Femur (tissue), 1 donor: ENCODE measurements around the gene YY1AP1.
"Not testable (repeated sequence)": the region's sequence is repeated elsewhere in the genome, so short reads cannot be mapped to it uniquely, and the experiment has no call there.

Experiments used
- DNase-seq: peaks from one replicate; pipeline ENCODE4 v3.0.0-alpha.2; 2017

YY1AP1 gene

GRCh38 chr1:155695608-155696007, 7.0 kb upstream of the YY1AP1 start:
- DNase-seq: no peak

DNA sequence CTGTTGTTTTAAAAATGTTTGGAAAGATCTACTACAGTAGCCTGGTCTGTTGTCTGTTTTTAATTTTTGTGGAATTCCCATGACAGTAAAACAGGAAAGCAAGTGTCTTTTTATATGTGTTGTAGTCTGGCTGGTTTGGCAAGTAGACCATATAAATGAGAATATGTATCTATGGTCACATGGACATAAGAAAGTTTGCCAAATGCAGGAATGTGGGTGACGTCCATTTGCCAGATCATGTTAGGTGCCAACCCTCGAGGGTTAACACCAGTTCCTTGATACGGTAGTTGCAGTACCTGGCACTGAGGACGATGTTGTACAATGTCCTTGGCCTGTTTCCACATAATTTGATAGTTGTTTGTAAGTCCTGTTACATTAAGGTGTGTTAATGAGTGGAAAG, 6.5 kb upstream of the YY1AP1 start:
- DNase-seq: no peak

DNA sequence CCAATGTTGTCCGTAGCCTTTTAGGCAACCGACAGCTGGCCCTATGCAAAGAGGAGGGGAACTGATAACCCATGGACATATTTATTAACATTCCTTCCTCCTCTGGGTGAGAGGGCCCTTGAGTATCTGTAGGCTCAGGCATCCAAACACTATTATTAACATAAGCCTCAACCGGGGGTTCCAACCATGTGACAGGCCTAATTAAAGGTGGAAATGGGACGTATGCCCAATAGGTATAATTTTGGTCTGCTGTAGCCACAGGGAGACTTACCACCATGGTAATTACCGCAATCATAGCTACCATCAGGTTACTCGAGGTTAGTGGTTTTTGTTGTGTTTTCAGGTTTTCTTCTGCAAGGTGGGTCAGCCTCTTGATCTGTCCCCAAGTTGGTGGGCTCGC, 5.6 kb upstream of the YY1AP1 start:
- DNase-seq: no peak

- DNase-seq: no peak
Observed at GRCh38 chr1:155691992-155692528, 3.5 kb upstream of the YY1AP1 start.

GRCh38 chr1:155689081-155689607, 570 bp upstream of the YY1AP1 start, which contains the start of gene DAP3:
DAP3 (plus strand) TSS chr1:155689091; CDS start chr1:155709780, 20,689 bp downstream.
- DNase-seq: not testable (repeated sequence)

- DNase-seq: not testable (repeated sequence)
Observed at GRCh38 chr1:155687705-155688323, 760 bp downstream of the YY1AP1 start.

DNA sequence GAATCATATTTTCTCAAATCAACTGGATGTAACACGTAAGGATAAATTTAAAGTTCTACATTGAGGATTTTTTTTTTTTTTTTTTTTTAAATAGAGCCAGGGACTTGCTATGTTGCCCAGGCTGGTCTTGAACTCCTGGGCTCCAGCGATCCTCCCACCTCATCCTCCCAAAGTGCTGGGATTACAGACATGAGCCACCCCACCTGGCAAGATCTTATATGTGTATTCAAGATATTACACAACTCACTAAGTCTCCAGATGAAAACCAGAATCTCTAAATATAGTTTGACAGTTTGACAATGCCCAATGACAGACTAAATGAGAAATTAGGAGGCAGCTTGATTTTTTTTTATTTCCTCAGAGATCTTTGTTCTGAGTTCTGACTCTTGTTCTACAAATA, 6.8 kb downstream of the YY1AP1 start:
- DNase-seq: no peak

GRCh38 chr1:155680531-155680930, 8.0 kb downstream of the YY1AP1 start:
- DNase-seq: no peak

DNA sequence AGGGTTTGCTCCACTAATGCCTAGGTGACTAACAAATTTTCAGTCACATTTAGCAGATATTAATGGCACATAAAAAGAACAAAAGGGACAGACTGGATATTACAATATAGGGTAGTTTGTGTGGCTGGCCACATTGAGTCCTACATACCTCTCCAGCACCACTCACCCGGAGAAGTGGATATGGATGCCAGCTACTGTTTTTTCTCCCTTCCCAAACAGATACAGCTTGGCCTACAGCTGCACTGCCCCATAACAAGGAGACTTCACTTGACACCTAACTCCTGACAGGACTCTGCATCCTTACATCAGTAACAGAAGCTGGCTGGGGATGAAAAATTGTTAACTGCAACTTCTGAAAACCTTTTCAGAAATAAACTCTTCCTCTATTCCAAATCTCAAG, 9.6 kb downstream of the YY1AP1 start:
- DNase-seq: not testable (repeated sequence)

GRCh38 chr1:155678027-155678426, 10.5 kb downstream of the YY1AP1 start:
- DNase-seq: no peak

DNA sequence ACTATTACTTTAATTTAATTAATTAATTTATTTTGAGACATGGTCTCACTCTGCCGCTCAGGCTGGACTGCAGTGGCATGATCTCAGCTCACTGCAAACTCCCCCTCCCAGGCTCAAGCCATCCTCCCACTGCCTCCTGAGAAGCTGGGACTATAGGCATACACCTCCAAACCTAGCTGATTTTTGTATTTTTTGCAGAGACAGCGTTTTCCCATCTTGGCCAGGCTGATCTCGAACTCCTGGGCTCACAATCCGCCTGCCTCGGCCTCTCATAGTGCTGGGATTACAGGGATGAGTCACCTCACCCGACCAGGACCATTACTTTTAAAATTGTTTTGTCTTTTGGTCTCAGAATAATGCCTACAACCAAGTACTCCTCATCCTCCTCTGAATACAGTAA, 15.6 kb downstream of the YY1AP1 start:
- DNase-seq: no peak

DNA sequence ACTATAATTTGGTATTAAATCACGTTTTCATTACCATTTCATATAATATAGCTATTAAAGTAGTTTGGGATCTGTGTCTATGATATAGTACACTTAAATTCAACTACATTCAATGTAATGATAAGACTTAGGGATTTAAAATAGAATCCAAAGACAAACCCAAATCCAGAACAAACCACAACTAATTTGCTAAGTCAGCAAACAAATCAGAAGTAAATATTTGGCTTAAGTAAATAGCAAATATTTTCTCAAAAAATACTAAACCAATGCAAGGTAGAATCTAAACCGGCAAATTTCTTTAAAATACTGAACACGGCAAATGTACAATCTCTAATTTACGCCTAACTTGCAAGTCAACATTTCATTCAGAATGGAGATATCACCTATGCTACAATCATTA, 16.8 kb downstream of the YY1AP1 start:
- no peak for DNase-seq

GRCh38 chr1:155669233-155670162, 19.1 kb downstream of the YY1AP1 start:
- no peak for DNase-seq

GRCh38 chr1:155661239-155661638, 27.3 kb downstream of the YY1AP1 start:
- not testable (repeated sequence) for DNase-seq

DNA sequence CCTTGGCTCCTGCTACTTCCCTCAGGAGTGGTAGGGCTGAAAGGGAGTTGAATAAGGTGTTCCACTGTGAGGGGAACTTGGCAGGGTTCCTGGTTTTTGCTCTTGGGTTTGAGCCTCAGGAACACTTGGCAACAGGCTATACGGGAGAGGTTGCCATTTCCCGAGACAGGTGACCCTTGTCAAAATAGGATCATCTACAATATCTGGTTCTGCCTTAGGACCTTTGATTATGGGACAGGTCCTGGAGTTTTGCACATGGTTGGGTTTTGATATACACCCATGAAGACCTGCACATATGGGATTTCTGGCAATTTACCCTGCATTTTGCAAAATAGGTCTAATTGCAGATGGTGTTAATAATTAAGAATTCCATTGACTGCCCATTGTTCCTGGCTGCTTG, 31.1 kb downstream of the YY1AP1 start:
- DNase-seq: no peak

DNA sequence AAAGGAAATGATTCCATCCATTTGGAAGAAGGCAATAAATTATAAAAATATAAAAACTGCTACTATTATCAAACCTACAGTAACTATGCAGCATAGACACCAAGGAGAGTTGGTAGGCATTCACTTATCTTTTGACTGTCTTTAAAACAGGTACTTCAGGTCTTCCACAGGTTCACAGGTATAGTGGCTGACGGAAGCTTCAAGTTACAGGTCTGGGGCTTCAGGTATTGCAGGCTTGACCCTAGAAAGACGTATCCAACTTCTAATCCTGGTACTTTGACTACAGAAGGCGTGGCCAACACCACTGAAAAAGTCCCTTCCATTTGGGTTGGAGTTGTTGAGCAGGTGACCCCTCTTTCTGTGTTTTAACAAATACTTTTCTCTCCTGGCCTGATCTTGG, 35.6 kb downstream of the YY1AP1 start:
- DNase-seq: no peak

- DNase-seq: no peak
Observed at GRCh38 chr1:155651861-155652661, 36.5 kb downstream of the YY1AP1 start.

DNA sequence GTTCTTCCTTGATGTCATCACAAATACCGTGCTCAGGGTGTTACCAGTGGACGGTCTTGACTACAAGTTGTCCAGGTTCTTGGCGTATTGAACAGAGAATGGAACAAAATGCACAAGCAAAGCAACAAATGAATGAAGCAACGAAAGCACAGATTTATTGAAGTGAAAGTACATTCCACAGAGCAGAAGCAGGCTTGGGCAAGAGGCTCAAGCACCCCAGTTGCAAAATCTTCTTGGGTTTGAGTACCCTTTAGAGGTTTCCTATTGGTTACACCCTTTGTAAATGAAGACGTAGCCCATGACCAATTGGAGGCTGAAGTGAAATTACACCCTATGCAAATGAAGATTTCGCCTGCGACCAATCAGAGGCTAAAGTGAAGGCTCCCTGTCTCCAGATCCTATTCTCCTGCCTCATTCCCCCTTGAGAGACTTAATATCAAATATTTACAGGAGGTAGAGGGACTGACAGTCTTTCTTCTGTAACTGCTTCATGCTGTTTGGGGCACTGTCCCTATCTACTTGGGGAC, 38.3 kb downstream of the YY1AP1 start:
- no peak for DNase-seq

DNA sequence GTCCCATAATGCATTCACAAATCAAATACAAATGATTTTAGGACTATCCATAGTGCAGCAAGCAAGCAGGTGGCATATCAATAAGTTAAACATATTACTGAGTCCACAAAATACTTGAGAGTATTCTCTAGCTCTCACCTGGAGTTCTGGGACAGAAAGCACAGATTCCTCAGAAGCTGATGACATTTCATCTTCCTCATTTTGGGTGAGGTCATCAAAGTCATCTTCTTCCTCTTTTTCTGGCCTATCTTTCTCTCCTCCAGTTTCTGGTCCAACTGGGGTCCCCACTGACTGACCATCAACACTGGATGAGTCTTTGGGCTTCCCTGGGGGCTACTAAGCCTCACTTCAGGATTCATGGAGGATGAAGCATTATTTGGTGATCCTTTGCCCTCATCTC, 38.9 kb downstream of the YY1AP1 start:
- no peak for DNase-seq

DNA sequence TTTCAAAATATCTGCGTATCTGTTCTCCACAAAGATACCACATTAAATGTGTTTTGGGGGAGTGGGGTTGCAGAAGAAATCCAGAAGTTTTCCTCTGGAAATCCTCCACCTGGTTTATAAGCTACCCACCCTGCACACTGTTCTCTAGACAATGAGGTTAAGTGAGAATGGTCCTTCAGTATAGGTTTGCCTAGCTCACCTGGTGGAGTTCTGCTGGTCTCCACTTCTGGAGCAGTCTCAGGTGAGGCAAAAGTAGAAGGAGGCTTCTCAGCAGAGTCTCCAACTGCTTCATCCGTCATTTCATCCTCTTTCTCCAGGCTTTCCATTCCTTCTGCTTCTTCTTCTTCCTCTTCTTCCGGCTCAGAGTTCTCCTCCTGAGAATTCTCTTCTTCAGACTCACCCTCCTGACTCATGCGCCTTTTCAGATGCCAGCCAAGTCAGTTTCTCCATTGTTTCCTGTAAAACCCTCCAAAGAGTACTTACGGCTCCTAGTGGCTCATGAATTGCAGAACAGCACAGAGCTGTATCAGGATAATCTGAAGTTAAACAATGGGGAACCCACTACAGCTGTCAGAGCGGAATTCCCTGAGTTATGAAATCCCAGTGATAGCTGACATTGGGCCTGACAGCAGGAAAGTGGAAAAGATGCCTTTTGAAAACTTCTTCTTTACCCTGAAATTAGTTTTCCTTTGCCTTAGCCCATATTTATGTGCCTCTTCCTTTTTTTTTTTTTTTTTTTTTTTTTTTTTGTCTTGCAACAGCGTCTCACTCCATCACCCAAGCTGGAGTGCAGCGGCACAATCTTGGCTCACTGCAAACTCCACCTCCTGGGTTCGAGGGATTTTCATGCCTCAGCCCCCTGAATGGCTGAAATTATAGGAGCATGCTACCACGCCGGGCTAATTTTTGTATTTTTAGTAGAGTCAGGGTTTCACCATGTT, 40.1 kb downstream of the YY1AP1 start:
- DNase-seq: no peak

DNA sequence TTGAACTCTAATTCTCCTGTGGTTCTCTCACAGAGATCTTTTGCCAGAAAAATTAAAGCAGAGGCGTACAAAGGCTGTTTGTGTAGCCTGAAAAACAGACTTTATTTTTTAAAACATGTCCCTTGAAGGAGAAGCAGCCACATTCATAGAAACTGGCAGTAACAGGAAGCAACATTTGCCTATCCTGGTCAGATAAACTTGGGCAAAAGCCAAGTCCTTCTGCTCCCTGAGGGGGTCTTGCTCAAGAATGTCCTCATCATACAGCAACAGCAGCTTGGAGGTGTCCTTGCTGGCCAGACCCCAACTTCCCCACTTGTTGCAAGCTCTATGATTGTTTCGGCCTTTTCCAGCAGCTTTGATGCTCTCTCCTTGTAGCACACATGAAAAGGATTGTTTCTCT, 42.3 kb downstream of the YY1AP1 start:
- DNase-seq: peak; percentile 27
